ENCODE results near the gene ZNF827. TPM values are rescaled to one million over a fixed set of nuclear protein-coding genes. Genes with fewer than 3 reads are reported as not detected.

The ZNF827 gene
- total RNA-seq, 1 experiment from 2014 or later = 26.2 TPM

- CTCF ChIA-PET = no interaction called here
- no peak for DNase-seq
- H3K4me3 Mint-ChIP-seq (ENCODE audit: low read depth, unreplicated experiment) = no peak overlapping the region
- no peak for TF ChIP-seq CTCF (IDR thresholded peaks at IDR 0.05; ENCODE audit: unreplicated experiment)
- peaks cover 7% of the 10 kb centered on the region for H3K9me3 Mint-ChIP-seq (ENCODE audit: low read depth, unreplicated experiment)
- BruUV-seq (replicated peaks) = no TSS peak
- no peaks in the 10 kb centered on the region for H3K27me3 Mint-ChIP-seq (ENCODE audit: unreplicated experiment)
- peaks cover 25% of the 10 kb centered on the region for H3K4me1 Mint-ChIP-seq (ENCODE audit: low read depth, unreplicated experiment)
- H3K27ac Mint-ChIP-seq (ENCODE audit: unreplicated experiment) = no peak overlapping the region
- intact Hi-C loops (cut with micrococcal nuclease; ENCODE audit: unreplicated experiment) = loop anchor here (10.0 kb wide), 2 partner anchors 195 to 245 kb away; partner anchors contain the start of gene LSM6
- H3K36me3 Mint-ChIP-seq (ENCODE audit: insufficient read depth, unreplicated experiment) = peaks cover 3% of the 10 kb centered on the region
These were observed 9.0 kb downstream of the ZNF827 start for GRCh38 chr4:145929415-145930178.

- BruUV-seq (replicated peaks) = no TSS peak
- H3K36me3 Mint-ChIP-seq (ENCODE audit: insufficient read depth, unreplicated experiment) = no peaks in the 10 kb centered on the region
- no peak overlapping the region for H3K4me3 Mint-ChIP-seq (ENCODE audit: low read depth, unreplicated experiment)
- CTCF ChIA-PET = no interaction called here
- H3K27ac Mint-ChIP-seq (ENCODE audit: unreplicated experiment) = no peak overlapping the region
- H3K4me1 Mint-ChIP-seq (ENCODE audit: low read depth, unreplicated experiment) = peaks cover 17% of the 10 kb centered on the region
- H3K9me3 Mint-ChIP-seq (ENCODE audit: low read depth, unreplicated experiment) = peaks cover 7% of the 10 kb centered on the region
- intact Hi-C loops (cut with micrococcal nuclease; ENCODE audit: unreplicated experiment) = no loop called here
- H3K27me3 Mint-ChIP-seq (ENCODE audit: unreplicated experiment) = no peaks in the 10 kb centered on the region
- TF ChIP-seq CTCF (IDR thresholded peaks at IDR 0.05; ENCODE audit: unreplicated experiment) = no peak
- no peak for DNase-seq
These were observed 9.9 kb downstream of the ZNF827 start for GRCh38 chr4:145928748-145929147.

GRCh38 chr4:145927030-145927429 is 11.6 kb downstream of the ZNF827 start:
- Mint-ChIP-seq H3K27ac (ENCODE audit: unreplicated experiment) (no peak overlapping the region), H3K9me3 (ENCODE audit: low read depth, unreplicated experiment) (peaks cover 7% of the 10 kb centered on the region), H3K4me3 (ENCODE audit: low read depth, unreplicated experiment) (no peak overlapping the region), H3K27me3 (ENCODE audit: unreplicated experiment) (no peaks in the 10 kb centered on the region), H3K4me1 (ENCODE audit: low read depth, unreplicated experiment) (peaks cover 15% of the 10 kb centered on the region), H3K36me3 (ENCODE audit: insufficient read depth, unreplicated experiment) (no peaks in the 10 kb centered on the region)
- intact Hi-C loops (cut with micrococcal nuclease; ENCODE audit: unreplicated experiment) = no loop called here
- CTCF ChIA-PET = no interaction called here
- TF ChIP-seq CTCF (IDR thresholded peaks at IDR 0.05; ENCODE audit: unreplicated experiment) = no peak
- no peak for DNase-seq
- BruUV-seq (replicated peaks) = no TSS peak

- Mint-ChIP-seq H3K36me3 (ENCODE audit: insufficient read depth, unreplicated experiment) (no peaks in the 10 kb centered on the region), H3K4me3 (ENCODE audit: low read depth, unreplicated experiment) (no peak overlapping the region), H3K9me3 (ENCODE audit: low read depth, unreplicated experiment) (peaks cover 9% of the 10 kb centered on the region), H3K27me3 (ENCODE audit: unreplicated experiment) (no peaks in the 10 kb centered on the region), H3K4me1 (ENCODE audit: low read depth, unreplicated experiment) (no peaks in the 10 kb centered on the region), H3K27ac (ENCODE audit: unreplicated experiment) (peak overlapping the region; percentile 11)
- no TSS peak for BruUV-seq (replicated peaks)
- no peak for DNase-seq
- TF ChIP-seq CTCF (IDR thresholded peaks at IDR 0.05; ENCODE audit: unreplicated experiment) = no peak
- CTCF ChIA-PET = no interaction called here
- intact Hi-C loops (cut with micrococcal nuclease; ENCODE audit: unreplicated experiment) = no loop called here
These were observed 17.4 kb downstream of the ZNF827 start for GRCh38 chr4:145921231-145921630.

Data from Calu3 (cell line).